Germinal center (tissue), 1 donor: ENCODE measurements around the gene NOTCH2.

Experiments used
- DNase-seq: peaks from one replicate; pipeline ENCODE4 v3.0.0; 2012; ENCODE audit warnings: mixed read lengths, low spot score

NOTCH2 gene

GRCh38 chr1:119943216-119943615 is 126.2 kb downstream of the NOTCH2 start:
- no peak for DNase-seq

GRCh38 chr1:119941392-119941791 is 128.1 kb downstream of the NOTCH2 start:
- no peak for DNase-seq

GRCh38 chr1:119940697-119941096 is 128.8 kb downstream of the NOTCH2 start:
- no peak for DNase-seq

DNA sequence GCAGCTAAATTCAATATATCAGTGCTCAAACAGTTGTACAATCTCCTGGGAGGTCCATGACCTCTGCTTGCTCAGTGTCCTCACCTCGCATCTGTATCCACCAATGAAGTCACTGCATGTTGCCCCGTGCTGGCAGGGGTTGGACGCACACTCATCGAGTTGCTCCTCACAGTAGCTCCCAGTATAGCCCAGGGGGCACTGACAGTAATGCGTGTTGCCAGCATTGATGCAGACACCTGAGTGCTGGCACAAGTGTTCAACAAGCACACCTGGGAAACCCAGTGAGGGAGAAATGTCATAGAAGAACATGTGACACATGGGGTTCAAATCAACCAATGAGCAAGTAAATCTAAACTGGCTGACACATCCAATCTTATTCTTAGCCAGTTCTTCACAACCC is 132.3 kb downstream of the NOTCH2 start:
- DNase-seq: no peak

DNA sequence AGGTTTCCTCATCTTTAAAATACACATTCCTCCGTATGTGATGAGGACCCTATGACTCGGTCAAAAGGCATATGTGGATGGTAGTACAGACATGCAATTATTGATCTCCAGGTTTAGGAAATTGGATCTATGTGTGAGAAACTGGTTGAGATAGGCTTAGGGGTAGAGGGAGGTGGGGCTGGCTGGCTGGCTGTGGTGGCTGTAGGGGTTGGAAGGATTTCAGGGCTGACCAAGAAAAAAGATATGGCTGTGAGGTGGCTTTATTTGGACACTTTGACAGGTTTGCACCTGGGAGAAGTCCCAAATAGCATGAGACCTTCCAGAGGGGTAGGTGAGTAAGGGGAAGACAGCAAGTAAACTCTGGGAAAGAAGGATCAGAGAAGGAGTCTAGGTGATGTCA is 133.5 kb downstream of the NOTCH2 start:
- DNase-seq: no peak

- DNase-seq: no peak
Measured at GRCh38 chr1:119935373-119935772, 134.1 kb downstream of the NOTCH2 start.

DNA sequence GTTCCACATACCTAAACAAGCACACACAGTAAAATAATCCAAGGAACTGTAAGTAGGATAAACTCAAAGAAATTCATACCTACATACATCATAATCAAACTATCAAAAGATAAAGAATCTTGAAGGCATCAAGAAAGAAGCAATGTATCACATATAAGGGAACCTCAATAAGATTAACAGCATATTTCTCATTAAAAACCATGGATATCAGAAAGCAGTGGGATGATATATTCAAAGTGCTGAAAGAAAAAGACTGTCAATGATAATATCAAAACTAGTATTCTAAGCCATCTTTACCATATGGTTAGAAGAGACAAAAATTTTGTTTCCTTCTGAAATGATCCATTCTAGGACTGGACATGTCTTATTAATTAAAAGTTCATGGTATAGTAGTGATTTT is 136.1 kb downstream of the NOTCH2 start:
- DNase-seq: no peak

GRCh38 chr1:119929643-119930315 is 139.7 kb downstream of the NOTCH2 start:
- no peak for DNase-seq

DNA sequence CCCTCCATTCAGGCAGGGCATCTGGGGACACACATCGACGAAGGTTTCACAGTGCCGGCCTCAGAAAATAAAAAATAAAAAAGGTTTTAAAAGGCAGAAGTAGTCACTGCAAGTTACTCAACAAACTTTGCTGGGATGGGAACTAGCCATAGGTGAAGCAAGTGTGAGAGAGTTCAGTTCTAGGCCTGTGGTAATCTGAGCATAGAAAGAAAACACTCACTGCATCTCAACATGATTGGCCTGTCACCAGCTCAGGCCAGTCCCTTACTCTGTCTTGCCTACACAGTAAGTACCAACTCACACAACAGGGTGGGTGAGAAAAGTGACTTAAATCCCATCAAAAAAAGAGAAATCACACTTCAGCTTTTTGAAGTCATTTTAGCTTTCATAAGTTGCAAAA is 142.9 kb downstream of the NOTCH2 start:
- DNase-seq: no peak

- DNase-seq: no peak
Measured at GRCh38 chr1:119924948-119925898, 144.2 kb downstream of the NOTCH2 start.

GRCh38 chr1:119920104-119920968 is 149.1 kb downstream of the NOTCH2 start:
- DNase-seq: no peak

- DNase-seq: no peak
Measured at GRCh38 chr1:119919241-119919640, 150.2 kb downstream of the NOTCH2 start.

DNA sequence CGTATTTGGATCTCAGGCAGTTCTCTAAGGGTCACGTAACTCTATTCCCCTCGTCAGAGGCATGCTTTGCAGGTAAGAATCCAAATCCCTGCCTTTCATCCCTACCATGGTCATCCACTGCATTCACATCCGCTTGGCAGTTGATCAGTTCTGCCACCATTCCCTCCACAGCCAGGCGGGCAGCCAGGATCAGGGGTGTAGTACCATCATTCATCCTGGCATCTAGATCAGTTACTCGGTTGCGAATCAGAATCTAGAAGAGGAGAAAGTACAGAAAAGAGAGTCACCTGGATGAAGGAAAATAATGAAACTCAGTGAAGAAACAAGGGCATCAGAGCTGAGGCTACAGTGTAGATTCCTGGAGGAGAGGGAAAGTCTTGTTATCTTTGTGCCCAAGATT is 151.2 kb downstream of the NOTCH2 start:
- DNase-seq: no peak

DNA sequence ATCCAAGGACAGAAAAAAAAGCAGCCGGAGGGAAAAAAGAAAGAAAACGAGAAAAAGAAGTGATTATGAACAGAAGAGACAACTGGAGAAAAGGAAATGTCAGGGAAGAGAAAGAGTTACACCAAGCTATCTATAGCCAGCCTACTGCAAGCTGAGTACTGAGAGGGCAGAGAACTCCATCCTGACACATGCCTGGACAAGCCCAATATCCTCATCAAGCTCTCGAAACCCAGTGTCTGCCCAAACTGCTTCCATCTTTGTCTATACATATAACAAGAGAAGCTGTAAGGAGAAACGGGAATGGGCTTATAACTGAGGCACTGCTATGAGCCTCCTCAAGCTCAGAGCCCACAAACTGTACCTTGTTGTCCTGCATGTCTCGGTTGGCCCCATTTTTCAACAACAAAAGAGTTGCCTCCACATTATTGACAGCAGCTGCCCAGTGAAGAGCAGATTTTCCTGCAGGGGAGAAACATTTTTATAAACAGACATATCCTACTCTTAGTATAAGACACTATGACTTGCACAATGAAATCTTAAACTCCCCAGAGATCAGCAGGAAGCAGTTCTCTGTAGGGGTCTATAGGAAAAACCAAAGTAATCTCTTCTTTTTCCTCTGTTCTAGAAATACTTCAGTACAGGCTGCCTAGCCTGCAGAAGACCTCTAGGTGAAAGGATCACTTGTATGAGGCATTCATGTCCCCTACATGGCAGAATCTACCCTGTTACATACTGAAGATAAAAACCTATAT is 152.0 kb downstream of the NOTCH2 start:
- DNase-seq: no peak

- no peak for DNase-seq
Measured at GRCh38 chr1:119915517-119915916, 153.9 kb downstream of the NOTCH2 start.

- DNase-seq: no peak
Measured at GRCh38 chr1:119914071-119914470, 155.4 kb downstream of the NOTCH2 start.

DNA sequence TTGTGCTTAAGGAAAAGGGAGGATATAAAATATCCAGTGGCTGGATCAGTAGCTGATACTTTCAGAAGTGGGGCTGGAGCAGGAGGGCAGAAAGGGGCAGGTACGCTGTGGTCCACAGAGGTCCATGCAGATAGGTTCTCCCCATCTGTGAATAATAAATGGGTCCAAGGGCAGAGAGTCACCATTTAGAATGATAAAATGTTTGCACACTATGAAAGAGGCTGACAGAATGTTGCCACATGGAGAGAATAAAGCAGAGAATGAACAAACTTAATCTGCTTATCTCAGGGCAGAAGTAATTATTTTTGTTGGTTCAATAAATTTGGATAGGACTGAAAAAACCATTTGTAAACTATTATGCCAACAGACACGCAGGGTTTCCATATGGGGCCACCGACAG is 156.5 kb downstream of the NOTCH2 start:
- DNase-seq: no peak

- DNase-seq: no peak
Measured at GRCh38 chr1:119911775-119912174, 157.7 kb downstream of the NOTCH2 start.

GRCh38 chr1:119910618-119911017 is 158.8 kb downstream of the NOTCH2 start:
- no peak for DNase-seq

GRCh38 chr1:119909890-119910596 is 159.4 kb downstream of the NOTCH2 start:
- no peak for DNase-seq

DNA sequence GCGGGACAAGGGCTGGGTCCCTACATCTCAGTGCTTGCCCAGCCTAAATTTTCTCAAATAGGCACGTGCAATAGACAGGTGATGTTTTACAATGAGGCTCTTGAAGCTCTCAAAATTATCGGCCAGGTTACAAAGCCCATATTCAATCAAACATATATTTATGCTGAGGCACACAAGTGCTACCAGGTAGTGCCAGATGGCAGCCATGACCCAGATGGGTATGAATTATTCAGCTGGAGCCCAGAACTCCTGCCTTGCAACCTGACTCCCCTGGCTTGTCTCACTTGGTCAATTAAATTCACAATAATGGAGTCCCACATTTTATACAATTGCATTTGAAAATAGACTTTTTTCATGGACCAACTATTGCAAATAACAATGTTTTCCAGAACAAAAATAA is 160.8 kb downstream of the NOTCH2 start:
- DNase-seq: no peak
